ENCODE data around the gene ATXN2. TPM values are rescaled to one million over a fixed set of nuclear protein-coding genes. Genes with fewer than 3 reads are reported as not detected.

Gene ATXN2
- total and polyA plus RNA-seq, 4 donors, result 11.5 to 33.1 (median 22.1) TPM

DNA sequence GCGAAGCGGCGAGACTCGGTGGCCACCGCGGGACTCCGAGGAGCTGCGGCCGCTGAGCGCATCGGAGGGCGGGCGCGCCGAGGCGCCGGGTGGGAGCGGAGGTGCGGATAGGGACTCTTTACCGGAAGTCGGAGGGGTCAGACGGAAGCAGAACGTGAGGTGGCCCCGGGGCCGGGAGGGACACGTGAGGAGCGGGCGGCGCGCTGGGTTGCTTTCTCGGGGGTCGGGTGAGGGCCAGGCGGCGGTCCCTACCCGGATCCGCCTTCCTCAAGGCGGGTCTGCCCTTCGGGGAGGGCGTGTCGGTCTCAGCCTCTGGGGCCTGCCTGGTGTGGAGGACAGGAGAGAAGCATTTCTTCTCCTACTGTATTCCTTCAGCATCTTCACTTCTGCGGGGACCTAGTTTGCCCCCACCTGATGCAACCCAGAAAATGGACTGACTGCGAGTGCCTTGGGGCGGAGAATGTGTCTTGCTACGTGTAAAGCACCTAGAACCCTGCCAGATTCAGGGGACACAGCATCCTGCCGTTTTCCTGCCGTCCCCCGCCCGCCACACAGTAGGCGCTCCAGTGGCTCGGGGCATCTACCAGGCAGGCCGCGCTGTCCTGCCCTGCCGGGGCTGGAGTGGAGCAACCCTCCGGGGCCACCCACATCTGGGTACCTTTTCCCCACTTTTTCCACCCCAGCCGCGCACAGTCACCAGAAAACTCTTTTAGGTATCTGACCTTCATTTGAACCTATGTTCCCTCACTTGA, 514 bp upstream of the ATXN2 start:
- H3K4me3 ChIP-seq (ENCODE audit: low read depth in 1 of 3, low read length in 3 of 3), result peak overlapping the region; percentile 44 to 88 (median 86)
- peaks cover 10 to 35% (median 21%) of the 10 kb centered on the region in 4 donors for H3K4me1 ChIP-seq (ENCODE audit: control insufficient read depth in 4 of 4, insufficient read depth in 4 of 4, low read length in 3 of 4)
- no peaks in the 10 kb centered on the region for H3K36me3 ChIP-seq (ENCODE audit: control insufficient read depth in 4 of 4, insufficient read depth in 3 of 4, low read depth in 1 of 4, low read length in 3 of 4)
- H3K9ac ChIP-seq (ENCODE audit: low read depth in 1 of 2, low read length in 2 of 2), result peak overlapping the region; percentile 48 to 75
- TF ChIP-seq EGR1 (IDR thresholded peaks at IDR 0.05; ENCODE audit: low read depth in 2 of 2) (no peak), RXRA (IDR thresholded peaks at IDR 0.05) (peak in 1 of 2 donors; percentile 18), GABPA (IDR thresholded peaks at IDR 0.05 in 1 of 2, conservative IDR thresholded peaks at IDR 0.05 in 1 of 2) (peak; percentile 73 to 88)
- peak overlapping the region; percentile 90 to 99 for H3K27ac ChIP-seq (ENCODE audit: low read depth in 1 of 2, low read length in 2 of 2)
- DNase-seq (ENCODE audit: low spot score), result peak; percentile 89
- WGBS, result under 1% methylated on average over 56 of the region's 56 CpGs
- H3K9me3 ChIP-seq (ENCODE audit: control insufficient read depth in 4 of 4, low read length in 3 of 4), result no peaks in the 10 kb centered on the region
- H3K27me3 ChIP-seq (ENCODE audit: control insufficient read depth in 4 of 4, insufficient read depth in 4 of 4, low read length in 3 of 4), result no peaks in the 10 kb centered on the region

DNA sequence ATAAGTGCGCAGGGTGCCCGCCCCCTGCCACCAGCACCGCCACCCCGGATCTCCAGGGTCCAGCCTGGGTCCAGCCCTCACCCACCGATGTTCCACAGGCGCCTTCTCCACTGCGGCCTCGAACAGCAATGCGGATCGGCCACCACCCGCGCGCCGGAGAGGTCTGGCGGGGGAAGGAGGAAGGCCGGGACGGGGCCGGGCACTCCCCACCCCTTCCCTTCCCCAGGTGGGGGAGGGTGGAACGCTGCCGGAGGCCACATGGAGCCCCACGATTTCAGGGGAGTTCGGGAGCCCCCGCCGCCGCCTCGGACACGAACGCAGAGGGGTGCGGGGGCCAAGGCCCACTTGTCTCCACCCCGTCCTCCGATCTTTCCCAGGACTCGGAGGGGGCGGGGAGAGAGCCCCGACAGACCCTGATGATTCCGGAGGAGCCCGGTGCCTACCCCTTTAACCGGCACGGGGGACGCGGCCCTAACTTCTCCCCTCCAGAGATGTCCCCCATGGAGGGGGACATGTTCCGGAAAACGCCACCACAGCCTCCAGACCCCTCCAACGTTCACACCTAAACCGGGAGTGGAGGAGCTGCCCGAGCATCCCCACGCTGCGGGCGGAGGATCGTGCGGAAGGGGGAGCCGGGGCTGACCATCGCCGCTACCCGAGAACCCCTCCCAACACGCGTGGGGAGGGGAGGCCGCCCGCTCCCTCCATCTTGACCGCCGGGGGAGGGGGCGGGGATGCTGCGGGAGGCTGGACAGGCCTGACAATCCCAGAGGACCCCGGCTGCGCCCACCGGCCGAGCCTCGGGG, 1.1 kb downstream of the ATXN2 start:
- DNase-seq (ENCODE audit: low spot score), result peak; percentile 62
- under 1% methylated on average over 67 of the region's 67 CpGs for WGBS
- H3K36me3 ChIP-seq (ENCODE audit: control insufficient read depth in 4 of 4, insufficient read depth in 3 of 4, low read depth in 1 of 4, low read length in 3 of 4), result no peaks in the 10 kb centered on the region
- peak overlapping the region; percentile 77 to 85 for H3K27ac ChIP-seq (ENCODE audit: low read depth in 1 of 2, low read length in 2 of 2)
- peak; percentile 11 for TF ChIP-seq REST (IDR thresholded peaks at IDR 0.05)
- no peak for TF ChIP-seq GABPA (IDR thresholded peaks at IDR 0.05 in 1 of 2, conservative IDR thresholded peaks at IDR 0.05 in 1 of 2)
- no peaks in the 10 kb centered on the region for H3K9me3 ChIP-seq (ENCODE audit: control insufficient read depth in 4 of 4, low read length in 3 of 4)
- H3K4me3 ChIP-seq (ENCODE audit: low read depth in 1 of 3, low read length in 3 of 3), result peak overlapping the region; percentile 88 to 98 (median 89)
- H3K27me3 ChIP-seq (ENCODE audit: control insufficient read depth in 4 of 4, insufficient read depth in 4 of 4, low read length in 3 of 4), result no peaks in the 10 kb centered on the region
- peak overlapping the region; percentile 57 to 82 for H3K9ac ChIP-seq (ENCODE audit: low read depth in 1 of 2, low read length in 2 of 2)
- peaks cover 10 to 43% (median 24%) of the 10 kb centered on the region in 4 donors for H3K4me1 ChIP-seq (ENCODE audit: control insufficient read depth in 4 of 4, insufficient read depth in 4 of 4, low read length in 3 of 4)

DNA sequence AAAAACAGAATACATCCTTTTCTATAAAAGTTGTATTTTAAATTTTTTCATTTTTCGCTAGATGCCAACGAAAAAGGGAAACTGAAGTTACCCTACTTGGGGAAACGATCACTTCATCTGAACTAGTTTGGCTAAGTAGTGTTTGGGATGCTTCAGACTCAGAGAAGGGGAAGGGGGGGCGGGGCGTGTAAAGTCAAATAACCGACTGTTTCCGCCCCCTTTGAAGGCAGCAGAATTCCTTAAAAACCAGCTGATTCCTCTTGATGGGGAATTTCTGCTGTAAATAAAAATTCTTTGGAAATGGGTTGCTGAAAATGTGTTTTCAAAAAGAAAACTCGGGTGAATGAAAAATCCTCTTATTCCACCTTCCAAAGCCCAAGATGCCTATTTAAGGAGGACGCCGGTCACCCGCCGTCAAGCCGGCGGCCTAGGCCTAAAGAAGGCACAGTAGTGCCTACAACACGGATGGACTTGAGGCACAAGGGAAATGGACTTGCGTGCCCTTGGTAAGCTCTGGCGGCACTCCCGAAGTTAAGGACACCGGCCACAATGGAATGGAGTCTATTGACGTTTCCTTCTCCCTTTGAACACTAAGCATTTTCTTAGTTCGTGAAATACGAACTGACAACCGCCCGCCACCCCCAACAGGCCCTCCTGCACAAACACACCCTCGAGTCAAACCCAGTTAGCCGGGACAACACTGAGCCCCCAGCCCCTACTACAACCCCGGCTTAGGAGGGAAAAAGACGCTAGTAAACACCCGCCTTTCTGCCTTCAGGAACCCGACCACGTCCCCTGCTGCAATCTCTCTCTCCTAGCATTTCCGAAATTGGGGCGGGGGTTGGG, 1.9 kb downstream of the ATXN2 start:
- WGBS, result 4% methylated on average over 33 of the region's 33 CpGs
- peak; percentile 44 for DNase-seq (ENCODE audit: low spot score)
- H3K4me1 ChIP-seq (ENCODE audit: control insufficient read depth in 4 of 4, insufficient read depth in 4 of 4, low read length in 3 of 4), result peaks cover 10 to 43% (median 24%) of the 10 kb centered on the region in 4 donors
- TF ChIP-seq RAD21 (IDR thresholded peaks at IDR 0.05) (no peak), JUND (IDR thresholded peaks at IDR 0.05) (no peak), GABPA (IDR thresholded peaks at IDR 0.05 in 1 of 2, conservative IDR thresholded peaks at IDR 0.05 in 1 of 2) (no peak), RXRA (IDR thresholded peaks at IDR 0.05) (peak in 1 of 2 donors; percentile 63), MAX (IDR thresholded peaks at IDR 0.05) (peak; percentile 17), CTCF (IDR thresholded peaks at IDR 0.05; ENCODE audit: low read depth, low read length, missing input control) (no peak), HNF4A (conservative IDR thresholded peaks at IDR 0.05) (peak; percentile 43 to 63), FOXA1 (IDR thresholded peaks at IDR 0.05) (no peak), YY1 (IDR thresholded peaks at IDR 0.05) (peak; percentile 52), HNF4G (IDR thresholded peaks at IDR 0.05) (no peak)
- TF ChIP-seq, protein P1, sequence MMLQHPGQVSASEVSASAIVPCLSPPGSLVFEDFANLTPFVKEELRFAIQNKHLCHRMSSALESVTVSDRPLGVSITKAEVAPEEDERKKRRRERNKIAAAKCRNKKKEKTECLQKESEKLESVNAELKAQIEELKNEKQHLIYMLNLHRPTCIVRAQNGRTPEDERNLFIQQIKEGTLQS (IDR thresholded peaks at IDR 0.05), result no peak

More for the DNA sequence above, 1.9 kb downstream of the ATXN2 start:
- H3K27ac ChIP-seq (ENCODE audit: low read depth in 1 of 2, low read length in 2 of 2), result peak overlapping the region; percentile 77 to 85
- H3K27me3 ChIP-seq (ENCODE audit: control insufficient read depth in 4 of 4, insufficient read depth in 4 of 4, low read length in 3 of 4), result no peaks in the 10 kb centered on the region
- H3K4me3 ChIP-seq (ENCODE audit: low read depth in 1 of 3, low read length in 3 of 3), result peak overlapping the region; percentile 88 to 98 (median 89)
- H3K36me3 ChIP-seq (ENCODE audit: control insufficient read depth in 4 of 4, insufficient read depth in 3 of 4, low read depth in 1 of 4, low read length in 3 of 4), result no peaks in the 10 kb centered on the region
- H3K9ac ChIP-seq (ENCODE audit: low read depth in 1 of 2, low read length in 2 of 2), result peak overlapping the region; percentile 57 to 82
- no peaks in the 10 kb centered on the region for H3K9me3 ChIP-seq (ENCODE audit: control insufficient read depth in 4 of 4, low read length in 3 of 4)

Data from liver (tissue), 9 donors.